GM18502 (cell line): Measurements from ENCODE around the gene NAXE.
A peak's percentile ranks its signal among the peaks of the same experiment; 100 is the strongest.

Experiments
- ATAC-seq: cut with Tn5 transposase; IDR thresholded peaks from one replicate; pipeline ENCODE4 v1.9.1; 2021; ENCODE audit warnings: mild to moderate bottlenecking; ENCODE audit not compliant: unreplicated experiment, poor library complexity

Gene NAXE

GRCh38 chr1:156643049-156643777 lies 51.6 kb downstream of the NAXE start:
- no peak for ATAC-seq

GRCh38 chr1:156643778-156644092 lies 52.2 kb downstream of the NAXE start:
- ATAC-seq: peak; percentile 55
